GM12872 (cell line): Measurements from ENCODE around the gene MAN1C1.

Experiments used
- TF ChIP-seq, protein P1 (sequence below): IDR thresholded peaks from 3 replicates; pipeline ENCODE4 v1.5.1; 2011; ENCODE audit warnings: low read depth, mild to moderate bottlenecking, low read length, moderate library complexity; ENCODE audit not compliant: insufficient read depth

Gene MAN1C1

DNA sequence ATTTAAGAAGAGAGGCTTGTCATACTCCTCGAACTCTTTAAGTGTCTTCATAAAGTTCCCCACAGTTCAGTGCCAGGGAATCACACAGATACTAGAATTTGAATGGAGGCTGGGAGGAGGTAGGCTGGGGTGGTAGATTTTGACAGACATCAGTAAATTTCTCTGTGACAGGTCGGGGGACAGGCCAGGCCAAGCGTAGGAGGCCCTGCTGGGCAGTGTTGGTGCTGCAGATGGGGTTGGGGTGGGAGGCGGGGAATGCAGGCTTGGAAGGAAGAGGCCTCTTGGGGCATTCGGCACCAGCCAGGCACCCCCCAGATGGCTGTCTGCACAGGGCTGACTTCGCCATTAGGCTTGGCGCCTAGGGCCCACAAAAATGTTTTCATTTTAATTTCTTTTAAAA is 84.0 kb downstream of the MAN1C1 start:
- TF ChIP-seq, protein P1, sequence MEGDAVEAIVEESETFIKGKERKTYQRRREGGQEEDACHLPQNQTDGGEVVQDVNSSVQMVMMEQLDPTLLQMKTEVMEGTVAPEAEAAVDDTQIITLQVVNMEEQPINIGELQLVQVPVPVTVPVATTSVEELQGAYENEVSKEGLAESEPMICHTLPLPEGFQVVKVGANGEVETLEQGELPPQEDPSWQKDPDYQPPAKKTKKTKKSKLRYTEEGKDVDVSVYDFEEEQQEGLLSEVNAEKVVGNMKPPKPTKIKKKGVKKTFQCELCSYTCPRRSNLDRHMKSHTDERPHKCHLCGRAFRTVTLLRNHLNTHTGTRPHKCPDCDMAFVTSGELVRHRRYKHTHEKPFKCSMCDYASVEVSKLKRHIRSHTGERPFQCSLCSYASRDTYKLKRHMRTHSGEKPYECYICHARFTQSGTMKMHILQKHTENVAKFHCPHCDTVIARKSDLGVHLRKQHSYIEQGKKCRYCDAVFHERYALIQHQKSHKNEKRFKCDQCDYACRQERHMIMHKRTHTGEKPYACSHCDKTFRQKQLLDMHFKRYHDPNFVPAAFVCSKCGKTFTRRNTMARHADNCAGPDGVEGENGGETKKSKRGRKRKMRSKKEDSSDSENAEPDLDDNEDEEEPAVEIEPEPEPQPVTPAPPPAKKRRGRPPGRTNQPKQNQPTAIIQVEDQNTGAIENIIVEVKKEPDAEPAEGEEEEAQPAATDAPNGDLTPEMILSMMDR, result 0 out of 3 replicates have a peak, but pooled peaks have one; percentile 8

DNA sequence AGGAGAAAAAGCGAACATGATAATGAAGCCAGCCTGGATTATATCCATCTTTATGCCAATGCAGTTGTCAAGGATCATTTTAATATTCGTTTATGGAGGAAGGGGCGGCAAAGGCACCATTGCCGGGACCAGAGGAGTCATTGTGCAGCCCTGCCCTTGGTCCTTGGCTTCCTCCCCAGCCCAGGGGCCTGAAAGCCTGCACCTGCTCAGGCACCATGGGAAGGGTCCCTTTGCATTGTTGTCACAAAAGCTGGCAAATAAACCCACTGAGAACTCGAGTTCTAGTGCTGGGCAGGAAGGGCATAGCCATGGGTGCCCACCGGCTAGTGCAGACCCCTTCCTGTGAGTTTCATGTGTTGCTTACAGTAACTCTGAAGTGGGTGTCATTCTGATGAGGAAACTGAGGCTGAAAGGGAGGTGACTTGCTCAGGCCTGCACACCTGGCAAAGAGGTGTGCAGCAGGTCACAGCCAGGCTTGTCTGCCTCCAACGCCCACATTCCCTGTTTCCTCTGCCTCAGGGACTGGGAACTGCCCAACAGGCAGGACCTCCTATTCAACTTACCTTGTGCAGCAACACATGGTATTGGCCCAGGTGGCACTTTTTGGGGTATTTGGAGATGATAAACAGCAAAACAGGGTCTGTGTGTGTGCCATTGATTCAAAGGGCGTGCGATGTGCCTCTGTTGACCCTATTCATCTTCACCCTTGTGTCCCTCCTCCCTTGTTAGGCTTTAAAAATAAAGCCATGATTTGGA is 84.6 kb downstream of the MAN1C1 start:
- TF ChIP-seq, protein P1, result no peak

DNA sequence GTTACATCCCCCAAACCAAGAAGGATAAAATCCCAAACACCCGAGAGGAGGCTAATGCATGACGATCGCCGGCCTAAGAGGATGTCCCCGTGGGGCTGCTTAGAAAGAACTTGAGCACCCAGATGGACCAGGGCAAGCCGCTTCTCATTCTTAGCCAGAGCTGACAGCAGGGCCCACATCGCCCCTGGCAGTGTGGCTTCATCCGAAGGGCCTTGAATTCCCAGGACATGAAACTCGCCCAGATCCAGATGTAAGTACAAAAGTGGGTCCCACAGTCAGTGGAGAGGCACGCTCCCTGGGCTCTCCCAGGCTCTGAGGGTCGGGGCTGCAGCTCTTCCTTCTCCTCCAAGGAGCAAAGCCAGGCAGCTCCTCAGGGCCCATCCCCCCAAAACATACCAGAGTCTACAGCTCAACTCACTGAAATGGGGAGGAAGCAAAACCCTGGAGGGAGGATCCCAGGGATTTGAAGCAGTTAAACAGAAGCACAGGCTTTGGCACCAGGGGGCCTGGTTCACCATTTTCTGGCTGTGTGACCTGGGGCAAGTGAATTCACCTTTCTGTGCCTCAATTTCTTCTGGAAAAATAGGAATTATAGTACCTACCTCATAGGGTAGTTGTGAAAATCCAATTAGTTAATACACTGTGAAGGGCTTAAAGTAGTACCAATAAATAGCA is 85.6 kb downstream of the MAN1C1 start:
- TF ChIP-seq, protein P1, result no peak

DNA sequence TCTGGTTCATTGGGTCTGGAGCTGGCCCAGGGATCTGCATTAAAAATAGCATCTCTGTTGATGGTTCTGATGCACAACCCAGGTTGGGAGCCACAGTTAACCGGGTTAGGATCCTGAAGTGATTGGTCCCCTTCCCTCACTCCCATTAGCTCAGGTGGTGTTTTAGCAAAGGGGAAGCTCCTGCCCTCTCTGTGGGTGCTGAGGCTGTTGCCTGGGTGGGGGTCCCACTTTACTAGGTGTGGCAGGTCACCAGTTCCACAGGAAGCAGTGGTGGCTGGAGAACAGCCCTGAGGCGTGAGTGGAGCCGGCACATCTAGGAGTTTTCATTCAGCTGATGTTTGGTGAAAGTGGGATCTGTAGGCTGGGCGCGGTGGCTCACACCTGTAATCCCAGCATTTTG is 86.5 kb downstream of the MAN1C1 start:
- TF ChIP-seq, protein P1, result no peak

DNA sequence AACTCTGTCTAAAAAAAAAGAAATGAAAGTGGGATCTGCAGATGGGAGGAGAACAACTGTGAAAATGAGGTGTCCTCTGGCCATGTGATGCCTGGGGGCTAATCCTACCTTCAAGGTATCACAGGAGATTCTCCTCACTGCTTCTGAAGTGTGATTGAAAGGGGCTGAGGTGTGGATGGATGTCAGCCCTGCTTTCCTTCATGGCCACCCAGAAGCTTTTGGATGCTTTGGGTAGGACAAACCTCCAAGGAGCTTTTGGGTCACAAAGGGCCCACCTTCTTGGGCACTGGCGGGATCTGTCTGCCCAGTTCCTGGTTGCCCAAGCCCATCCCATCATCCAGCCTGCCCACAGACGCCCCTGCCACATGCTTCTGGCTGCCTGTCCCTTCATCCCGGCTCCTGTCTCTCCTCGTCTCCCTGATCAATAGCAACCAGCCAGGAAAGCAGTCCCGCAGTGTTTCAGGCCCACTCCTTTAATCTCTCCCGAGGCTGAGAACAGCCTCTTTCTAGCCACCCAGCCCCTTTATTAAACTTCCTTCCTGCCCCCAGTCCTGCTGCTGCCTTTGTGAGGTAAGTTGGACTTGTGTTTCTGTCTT is 87.2 kb downstream of the MAN1C1 start:
- TF ChIP-seq, protein P1, result no peak

DNA sequence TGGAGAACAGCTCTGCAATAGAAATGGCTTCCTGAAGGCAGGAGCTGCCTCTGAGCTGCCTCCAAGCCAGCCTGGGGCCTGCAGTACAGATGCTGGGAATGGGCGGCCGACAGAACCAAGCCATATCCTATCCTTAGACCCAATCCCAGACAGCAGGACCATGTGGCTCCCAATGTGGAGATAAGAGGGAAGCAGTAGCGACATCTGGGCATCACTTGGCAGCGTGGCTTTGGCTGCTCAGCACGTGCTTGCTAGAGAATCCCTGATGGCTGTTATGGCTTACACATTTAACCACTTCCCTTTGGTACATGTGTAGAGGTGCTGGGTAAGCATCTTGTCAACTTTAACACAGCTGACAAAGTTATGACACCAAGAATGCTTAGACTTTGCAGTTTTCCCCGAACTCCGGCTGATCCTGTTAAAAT is 87.7 kb downstream of the MAN1C1 start:
- TF ChIP-seq, protein P1, result no peak

DNA sequence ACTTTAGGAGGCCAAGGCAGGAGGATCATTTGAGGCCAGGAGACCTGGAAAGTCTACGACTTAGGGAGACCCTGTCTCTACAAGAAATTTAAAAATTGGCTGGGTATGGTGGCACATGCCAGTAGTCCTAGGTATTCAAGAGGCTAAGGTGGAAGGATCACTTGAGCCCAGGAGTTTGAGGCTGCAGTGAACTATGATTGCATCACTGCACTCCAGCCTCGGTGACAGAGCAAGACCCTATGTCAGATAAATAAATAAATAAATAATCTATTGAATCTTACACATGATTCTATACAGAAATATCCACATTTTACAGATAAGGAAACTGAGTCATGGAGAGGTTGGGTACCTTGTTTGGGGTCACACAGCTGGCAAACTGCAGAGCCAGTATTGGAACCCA is 89.1 kb downstream of the MAN1C1 start:
- TF ChIP-seq, protein P1, result no peak
